ENCODE data around the gene CGNL1. TPM values are rescaled to one million over a fixed set of nuclear protein-coding genes. Genes with fewer than 3 reads are reported as not detected.

Gene CGNL1
- total RNA-seq, 1 experiment from 2014 or later = 0.43 TPM

DNA sequence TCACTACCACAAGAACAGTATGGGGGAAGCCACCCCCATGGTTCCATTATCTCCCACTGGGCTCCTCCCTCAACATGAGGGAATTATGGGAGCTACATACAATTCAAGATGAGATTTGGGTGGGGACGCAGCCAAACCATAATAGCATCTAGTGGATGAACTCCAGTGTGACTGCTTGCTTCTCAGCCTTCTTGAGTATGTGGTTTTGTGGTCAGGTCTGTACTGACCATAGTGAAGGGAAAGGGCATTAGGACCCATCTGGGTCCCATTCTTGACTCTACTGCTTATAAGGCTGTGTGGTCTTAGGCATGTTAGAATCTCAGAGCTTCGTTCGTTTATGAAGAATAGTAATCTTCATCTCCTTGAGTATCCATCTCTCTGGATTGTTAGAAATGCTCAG, 81.4 kb downstream of the CGNL1 start:
- DNase-seq (ENCODE audit: low spot score) = no peak

DNA sequence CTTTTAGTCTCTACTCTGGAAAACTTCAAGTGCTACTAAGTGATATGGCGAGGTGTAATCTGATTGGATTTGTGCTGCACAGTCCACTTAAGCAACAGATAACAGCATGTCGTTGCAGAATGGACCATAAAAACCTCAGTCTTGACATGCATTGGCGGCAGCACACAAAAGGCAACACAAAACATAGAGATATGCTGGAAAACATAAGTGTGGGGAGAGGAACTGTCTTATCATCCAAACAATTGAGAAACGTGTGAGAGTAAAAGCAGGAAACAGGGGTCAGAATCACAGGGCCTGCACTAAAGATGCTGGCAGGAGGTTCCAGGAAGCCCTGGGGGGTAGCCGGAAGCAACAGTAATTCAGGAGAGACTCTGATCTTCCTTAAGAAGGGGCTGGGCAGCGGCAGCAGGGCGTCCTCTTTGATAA, 82.1 kb downstream of the CGNL1 start:
- no peak for DNase-seq (ENCODE audit: low spot score)

DNA sequence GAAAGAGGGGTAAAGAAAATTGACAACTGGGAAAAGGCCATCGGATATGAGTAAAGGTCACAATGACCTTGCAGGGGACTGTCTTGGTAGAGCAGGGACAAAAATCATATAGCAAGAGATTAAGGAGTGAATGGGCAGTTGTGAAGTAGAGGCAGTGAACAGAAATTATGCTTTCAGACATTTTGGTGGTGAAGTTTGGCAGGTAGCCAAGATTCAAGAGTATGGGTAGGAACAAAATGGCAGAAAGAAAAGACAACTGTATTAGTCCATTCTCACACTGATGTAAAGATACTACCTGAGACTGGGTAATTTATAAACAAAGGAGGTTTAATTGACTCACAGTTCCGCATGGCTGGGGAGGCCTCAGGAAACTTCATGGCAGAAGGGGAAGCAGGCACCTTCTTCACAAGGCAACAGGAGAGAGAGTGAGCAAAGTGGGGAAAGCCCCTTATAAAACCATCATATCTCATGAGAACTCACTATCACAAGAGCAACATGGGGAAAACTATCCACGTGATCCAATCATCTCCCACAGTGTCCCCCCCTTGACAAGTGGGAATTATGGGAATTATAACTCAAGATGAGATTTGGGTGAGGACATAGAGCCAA, 84.0 kb downstream of the CGNL1 start:
- DNase-seq (ENCODE audit: low spot score) = no peak

DNA sequence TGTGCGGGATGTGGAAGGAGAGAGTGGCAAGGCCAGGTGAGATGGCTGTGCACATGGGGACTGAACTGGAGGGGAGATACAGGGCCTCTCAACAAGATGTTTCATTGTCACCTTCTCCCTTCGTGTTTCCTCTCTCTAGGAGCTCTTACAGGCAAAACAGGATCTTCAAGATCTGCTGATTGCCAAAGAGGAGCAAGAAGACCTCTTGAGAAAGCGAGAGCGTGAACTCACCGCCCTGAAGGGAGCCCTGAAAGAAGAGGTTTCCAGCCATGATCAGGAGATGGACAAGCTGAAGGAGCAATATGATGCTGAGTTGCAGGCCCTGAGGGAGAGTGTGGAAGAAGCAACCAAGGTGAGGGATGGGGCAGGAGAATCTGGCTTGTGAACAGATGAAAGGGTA, 85.2 kb downstream of the CGNL1 start:
- no peak for DNase-seq (ENCODE audit: low spot score)

DNA sequence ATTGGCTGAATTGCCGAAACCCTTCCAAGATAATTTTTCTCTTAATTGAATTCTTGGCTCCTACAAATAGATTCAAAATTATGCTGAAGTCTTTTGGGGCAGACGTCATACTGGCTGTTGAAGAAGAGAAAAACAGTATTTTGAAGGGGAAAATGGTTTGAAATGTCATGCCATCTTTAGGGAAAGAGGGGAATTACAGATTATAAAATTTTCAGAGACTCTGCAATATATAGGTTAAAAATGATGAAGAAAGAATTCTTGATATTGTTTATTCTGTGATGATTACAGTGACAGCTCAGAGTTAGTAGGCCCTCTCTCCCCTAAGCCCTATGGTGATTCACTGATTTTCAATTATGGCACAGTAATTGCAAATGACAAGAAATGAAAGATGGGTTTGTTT, 86.1 kb downstream of the CGNL1 start:
- DNase-seq (ENCODE audit: low spot score) = no peak

DNA sequence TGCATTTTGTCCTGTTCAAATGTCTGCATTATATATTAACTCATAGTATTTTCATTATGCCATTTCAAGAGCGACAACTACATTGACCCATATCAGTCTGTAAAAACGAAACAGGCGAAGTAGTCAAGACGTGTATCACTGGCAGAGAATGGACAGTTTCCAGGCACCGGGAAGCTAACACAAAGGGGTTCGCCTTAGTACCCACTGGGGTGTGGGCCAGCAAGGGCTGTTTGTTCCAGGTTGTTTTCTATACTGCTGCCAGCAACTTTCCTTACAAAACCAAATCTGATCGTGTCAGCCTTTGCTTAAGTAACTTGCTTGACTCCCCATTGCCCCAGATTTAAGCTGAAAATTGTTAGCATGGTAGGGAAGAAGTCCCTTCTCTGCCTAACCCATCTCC, 87.1 kb downstream of the CGNL1 start:
- no peak for DNase-seq (ENCODE audit: low spot score)

DNA sequence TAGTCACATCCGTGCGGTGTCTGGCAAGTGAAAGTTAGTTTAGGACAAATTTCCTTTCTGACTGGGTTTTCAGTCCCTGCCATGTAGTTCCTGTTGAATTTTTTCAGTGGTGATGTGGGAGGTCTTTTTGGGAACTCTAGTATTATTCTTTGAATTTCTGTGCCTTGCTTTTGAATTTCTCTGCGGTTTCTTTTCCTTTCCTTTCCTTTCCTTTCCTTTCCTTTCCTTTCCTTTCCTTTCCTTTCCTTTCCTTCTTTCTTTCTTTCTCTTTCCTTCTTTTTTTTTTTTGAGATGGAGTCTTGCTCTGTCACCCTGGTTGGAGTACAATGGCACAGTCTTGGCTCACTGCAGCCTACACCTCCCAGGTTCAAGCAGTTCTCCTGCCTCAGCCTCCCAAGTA, 88.2 kb downstream of the CGNL1 start:
- DNase-seq (ENCODE audit: low spot score) = no peak

DNA sequence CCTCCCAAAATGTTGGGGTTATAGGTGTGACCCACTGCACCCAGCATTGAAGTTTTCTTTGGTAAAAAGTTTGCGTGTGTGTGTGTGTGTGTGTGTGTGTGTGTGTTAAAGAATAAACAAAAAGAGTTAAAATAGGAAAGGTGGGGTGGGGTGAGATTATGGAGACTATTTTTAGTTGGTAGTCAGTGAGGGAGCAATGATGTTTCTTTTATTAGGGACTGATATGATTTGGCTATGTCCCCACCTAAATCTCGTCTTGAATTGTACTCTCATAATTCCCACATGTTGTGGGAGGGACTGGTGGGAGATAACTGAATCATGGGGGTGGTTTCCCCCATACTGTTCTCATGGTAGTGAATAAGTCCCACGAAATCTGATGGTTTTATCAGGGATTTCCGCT, 92.2 kb downstream of the CGNL1 start:
- no peak for DNase-seq (ENCODE audit: low spot score)

DNA sequence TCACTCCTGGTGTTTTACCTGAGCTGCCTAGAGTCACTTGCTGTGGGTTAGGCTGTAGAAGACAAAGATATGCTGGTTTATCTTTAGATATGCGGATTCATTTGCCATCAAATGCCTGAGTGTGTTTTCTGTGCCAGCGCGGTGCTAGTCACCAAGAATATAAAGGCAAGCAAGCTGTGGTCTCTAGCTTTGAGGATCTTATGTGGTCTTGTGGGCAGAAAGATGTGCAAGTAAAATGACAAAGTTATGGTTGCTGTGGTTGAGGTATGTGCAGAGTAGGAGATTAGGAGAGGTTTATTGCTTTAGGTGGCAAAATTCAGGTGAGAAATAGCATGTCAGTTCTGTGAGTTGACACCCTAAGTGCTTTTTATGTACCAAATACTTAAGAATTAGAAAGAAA, 94.2 kb downstream of the CGNL1 start:
- no peak for DNase-seq (ENCODE audit: low spot score)

DNA sequence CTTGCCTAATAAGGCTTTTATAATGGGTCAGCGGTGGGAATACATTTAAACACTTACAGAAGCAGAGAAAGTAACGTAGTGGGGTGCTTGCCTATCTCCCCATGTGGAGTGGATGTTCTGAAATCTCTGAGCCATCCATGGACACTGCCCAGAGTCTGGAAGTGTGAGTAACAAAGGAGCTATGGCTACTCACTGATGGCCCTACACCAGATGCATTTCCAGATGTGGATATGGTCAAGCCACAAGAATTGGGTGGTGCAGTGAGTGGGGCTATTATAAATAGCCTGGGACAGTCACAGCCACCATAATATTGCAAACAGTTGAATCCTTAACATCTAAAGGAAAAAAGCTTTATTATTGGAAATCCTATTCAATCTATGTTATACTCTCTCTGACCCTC, 96.6 kb downstream of the CGNL1 start:
- DNase-seq (ENCODE audit: low spot score) = no peak

DNA sequence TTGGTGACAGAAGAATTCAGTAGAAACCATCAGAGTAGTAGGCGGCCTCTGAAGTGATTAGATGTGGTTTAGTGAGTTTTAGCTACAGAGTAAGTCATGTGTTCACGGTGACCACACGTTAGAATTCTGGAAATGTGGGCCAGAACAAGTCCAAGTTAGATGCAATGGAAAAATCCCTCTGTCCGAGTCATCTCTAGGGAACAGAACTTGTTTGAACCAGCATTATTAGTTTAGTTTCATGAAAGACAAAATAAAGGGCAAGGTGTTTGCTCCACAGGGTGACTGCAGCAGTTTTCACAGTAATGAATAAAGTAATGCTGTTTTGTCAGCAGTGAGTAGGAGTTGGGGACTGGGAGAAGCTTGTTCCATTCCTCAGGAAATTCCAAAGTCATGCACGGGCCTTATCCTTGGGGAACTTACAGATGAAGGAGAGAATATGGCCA, 100.2 kb downstream of the CGNL1 start:
- peak; percentile 18 for DNase-seq (ENCODE audit: low spot score)

DNA sequence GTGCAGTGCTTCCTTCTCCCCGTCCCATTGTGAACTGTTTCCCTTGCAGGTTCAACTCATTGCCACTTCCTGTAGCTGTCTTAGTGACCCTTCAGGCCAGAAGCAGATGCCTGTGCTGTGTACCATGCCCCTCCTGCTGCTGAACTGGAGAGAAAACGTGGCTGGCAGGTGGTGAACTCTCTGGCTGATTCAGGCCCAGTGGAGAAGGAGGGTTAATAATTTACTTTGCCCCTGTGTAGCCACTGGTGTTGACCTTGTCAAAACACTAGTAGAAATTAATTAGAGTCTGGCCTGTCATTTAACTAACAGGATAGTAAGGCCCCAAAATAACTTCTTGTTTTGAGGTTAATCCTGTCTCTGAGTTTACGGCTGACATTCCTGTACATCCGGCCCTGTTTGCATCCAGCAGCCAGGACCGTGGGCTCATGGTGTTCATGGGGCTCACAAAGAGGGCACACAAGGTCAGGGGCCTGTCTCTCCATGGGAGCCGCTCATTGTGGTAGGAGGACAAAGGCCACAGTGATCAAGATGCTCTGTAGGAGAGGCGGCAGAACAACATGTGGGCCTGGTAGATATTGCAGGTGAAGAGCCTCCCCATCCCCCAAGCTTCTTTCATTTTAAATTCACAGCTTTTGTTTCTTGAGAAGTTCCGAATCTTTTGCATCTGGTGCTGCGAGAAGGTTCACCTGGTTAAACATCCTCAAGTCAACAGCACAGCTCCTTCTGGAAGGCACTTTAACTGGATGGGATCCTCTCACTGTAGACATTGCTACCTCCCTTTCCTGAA, 101.6 kb downstream of the CGNL1 start:
- DNase-seq (ENCODE audit: low spot score) = no peak

DNA sequence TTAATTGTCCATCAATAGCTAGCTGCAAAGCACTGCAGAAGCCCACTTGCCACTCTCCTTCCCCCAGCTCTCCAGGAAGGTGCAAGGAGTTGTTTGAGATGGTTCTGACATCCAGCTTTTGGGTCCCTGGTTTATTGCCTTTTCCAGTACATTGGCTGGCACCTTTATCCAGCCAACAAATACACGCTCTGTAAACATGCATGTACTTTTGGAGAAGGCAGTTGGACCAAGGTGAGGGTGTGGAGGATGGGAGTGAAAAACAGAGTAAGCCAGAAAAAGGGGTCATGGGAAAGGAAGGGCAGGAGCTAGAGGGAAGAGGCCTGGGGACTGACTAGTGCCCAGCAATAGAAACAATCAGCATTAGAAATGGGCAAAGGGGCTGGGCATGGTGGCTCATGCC, 102.7 kb downstream of the CGNL1 start:
- no peak for DNase-seq (ENCODE audit: low spot score)

DNA sequence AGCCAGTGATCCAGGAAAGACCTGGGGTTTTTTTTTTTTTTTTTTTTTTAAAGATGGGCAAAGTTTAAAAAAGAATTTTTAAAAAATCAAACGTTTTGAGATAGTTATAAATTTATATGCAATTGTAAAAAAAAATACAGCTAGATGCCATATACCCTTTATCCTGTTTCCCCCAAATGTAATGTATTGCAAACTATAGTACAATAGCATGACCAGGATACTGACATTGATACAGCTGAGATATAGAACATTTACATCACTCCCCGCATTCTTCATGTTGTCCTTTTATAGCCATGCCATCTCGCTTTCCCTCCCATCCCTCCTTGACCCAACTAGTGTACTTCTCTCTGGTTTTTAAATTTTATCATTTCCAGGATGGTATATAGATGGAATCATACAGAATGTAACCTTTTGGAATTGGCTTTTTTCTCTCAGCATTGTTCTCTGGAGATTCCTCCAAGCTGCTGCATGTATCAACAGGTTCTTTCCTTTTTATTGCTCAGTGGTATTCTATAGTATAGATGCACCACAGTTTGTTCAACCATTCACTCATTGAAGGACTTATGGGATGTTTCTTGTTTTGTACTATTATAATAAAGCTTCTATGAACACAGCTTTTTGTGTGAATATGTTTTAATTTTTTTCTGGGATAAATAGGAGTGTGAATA, 104.9 kb downstream of the CGNL1 start:
- DNase-seq (ENCODE audit: low spot score) = no peak

DNA sequence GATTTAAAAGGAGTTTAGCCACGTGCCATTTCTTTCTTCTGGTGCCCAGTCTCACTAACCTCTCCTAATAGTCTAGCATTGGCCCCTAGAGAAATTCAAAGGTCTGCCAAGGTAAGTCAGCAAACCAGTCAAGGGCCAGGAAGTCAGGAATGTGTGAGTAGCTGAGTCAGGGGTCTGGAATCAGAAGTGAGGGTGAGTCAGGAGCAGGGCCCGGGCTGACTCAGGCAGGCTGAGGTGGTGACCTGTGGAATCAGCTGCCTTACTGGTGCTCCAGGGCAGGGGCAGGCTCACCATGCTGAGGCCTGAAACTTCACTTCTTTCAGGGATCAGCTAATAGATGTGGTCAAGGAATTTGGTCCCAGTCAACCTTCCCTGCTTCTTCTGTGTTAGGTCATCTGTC, 109.6 kb downstream of the CGNL1 start:
- DNase-seq (ENCODE audit: low spot score) = peak; percentile 68

DNA sequence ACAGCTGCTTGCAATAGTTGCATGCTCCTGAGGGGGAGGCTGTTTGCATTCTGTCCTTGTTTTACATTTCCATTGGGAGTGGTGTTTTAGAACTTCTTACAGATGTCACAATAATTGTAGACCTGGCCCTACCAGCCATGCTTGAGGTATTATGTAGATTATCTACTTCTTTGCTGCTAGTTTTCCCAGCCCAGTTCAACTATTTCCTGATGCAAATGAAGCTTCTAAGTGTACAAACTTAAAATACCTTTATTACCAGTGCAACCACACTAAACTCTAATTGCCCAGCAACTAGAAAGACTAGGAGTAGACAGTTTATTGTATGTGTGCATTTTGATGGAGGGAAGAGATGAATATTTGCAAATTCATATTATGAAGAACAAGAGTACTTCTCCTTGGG, 110.5 kb downstream of the CGNL1 start:
- DNase-seq (ENCODE audit: low spot score) = no peak

DNA sequence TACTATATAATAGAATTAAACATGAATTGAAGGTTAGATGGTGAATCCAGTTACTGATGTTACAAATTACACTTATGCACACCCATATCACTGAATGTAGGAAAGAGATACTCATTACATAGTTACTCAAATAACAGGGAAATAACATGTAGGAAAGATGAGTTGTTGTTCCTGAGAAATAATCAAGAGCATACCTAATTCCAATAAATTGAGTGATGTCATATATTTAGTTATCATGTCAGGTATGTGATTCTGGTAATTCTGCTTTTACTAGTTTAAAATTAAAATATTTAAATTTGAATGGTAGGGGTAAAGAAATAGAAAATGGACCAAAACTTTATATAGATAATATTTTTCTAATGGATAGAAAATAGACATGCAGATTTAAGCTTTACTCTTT, 112.8 kb downstream of the CGNL1 start:
- no peak for DNase-seq (ENCODE audit: low spot score)

DNA sequence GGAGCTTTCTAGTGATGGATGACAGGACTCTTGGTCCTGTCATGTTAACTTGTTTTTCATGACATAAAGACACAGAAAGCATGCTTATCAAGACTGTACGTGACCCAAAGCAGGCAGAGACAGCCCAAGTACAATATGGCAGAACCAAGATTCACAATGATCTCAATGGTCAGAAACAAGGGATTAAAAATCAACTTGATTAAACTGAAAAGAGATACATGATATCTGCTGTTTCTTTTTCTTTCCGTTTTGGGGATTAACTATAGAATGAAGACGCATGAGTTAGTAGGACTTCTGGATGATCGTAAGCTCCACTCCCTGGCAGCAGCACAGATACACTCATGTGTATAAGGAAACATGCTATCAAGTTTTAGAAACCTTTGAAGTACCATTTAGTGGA, 117.0 kb downstream of the CGNL1 start:
- DNase-seq (ENCODE audit: low spot score) = no peak

DNA sequence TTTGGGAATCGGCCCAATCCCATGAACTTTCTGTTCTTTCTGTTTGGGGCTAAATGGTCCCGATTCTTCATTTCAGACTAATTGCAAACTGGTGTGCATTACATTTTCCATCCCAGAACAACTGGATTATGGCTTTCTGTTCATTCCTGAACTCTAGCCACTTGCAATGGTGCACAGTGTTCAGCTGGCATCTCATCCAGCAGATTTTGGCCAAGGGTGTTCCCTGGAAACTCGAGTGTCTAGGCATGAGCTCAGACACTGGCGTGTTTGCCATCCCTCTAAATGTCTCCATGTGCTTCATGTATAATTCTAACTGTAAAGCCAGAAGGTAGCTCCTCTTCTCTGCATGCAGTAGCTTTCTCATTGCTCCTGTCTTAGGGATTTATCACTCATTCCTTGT, 118.3 kb downstream of the CGNL1 start:
- no peak for DNase-seq (ENCODE audit: low spot score)

DNA sequence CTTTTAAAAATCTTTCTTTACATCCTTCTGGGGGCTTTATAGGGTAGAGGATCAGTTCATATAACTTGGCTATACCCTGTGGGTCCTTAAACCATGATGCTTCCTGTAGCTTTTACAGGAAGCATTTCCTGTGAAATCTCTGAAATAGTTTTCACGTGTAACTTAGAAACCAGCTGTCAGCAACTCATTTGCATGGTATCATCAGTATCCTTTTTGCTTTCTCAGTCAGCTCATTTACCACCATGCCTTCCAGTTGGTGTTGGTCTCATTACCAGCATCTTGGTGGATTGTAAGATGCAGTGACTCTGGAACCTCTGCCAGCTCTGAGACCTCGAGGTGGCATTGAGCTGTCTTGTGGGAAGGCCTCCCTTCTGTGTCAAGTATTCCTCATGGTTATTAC, 118.7 kb downstream of the CGNL1 start:
- DNase-seq (ENCODE audit: low spot score) = no peak

DNA sequence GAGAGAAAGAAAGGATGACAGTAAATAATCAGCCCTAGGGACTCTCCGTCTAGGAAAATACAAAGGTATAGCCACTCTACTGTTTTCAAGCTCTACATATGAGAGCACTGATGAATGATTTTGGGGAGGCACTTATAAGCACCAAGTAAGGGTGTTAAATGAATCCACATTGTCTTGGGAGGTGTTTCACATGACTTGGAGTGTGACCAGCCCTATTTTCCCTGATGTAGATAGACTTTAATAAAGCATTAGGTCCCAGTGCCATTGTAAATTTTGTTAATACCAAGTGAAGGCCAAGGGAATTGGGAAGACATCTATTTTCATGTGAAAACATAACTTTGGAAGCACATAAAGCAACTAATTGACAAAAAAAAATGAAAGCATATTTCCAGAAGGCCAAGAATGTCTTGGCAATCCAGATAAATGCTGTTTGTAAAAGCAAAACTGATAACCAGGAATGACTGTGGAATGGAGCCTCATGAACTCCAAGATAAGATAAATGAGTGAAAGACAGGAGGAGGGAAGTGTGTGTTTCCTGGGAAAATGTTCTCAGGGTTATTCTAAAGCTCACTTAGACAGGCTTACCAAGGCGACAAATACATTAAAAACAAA, 119.4 kb downstream of the CGNL1 start:
- no peak for DNase-seq (ENCODE audit: low spot score)

DNA sequence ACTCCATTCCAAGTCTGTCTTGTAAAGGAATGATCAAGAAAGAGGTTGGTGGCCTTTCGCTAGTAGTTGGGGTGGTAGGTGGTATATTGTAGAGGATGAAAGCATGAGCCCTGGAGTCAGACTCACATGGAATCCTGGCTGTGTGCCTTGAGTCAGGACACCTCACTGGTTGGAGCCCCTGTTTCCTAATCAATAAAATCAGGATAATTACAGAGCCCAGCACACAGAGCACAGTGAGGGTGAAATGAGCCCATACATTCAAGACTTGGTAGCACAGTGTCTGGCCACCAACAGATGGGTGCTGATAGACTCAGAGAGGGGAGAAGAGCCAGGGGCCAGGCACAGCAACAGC, 120.3 kb downstream of the CGNL1 start:
- no peak for DNase-seq (ENCODE audit: low spot score)

Measured in H4 (cell line).